Measurements from ENCODE around the gene ATXN1.

DNA sequence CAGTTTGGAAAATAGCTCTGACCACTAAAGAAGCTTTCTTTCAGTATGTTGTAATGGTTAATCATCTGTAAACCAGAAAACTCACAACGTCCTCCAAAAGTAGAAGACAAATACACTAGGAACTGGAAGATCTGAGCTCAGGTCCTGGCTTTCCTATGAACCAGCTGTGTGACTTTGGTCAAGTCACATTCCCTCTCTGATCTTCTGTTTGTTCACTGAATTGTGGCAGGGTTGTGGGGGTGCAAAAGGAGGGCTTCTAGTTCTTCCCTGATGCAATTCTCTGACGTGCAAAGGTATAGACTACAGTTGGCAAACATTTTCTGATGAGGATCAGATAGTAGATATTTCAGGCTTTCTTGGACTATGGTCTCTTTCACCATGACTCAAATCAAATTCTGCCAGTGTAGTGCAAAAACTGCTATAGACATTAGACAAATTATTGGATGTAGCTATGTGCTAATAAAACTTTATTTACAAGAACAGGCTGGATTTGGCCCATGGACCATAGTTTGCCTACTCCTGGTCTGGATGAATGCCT, 44.9 kb downstream of the ATXN1 start:
- TF ChIP-seq, protein P1, sequence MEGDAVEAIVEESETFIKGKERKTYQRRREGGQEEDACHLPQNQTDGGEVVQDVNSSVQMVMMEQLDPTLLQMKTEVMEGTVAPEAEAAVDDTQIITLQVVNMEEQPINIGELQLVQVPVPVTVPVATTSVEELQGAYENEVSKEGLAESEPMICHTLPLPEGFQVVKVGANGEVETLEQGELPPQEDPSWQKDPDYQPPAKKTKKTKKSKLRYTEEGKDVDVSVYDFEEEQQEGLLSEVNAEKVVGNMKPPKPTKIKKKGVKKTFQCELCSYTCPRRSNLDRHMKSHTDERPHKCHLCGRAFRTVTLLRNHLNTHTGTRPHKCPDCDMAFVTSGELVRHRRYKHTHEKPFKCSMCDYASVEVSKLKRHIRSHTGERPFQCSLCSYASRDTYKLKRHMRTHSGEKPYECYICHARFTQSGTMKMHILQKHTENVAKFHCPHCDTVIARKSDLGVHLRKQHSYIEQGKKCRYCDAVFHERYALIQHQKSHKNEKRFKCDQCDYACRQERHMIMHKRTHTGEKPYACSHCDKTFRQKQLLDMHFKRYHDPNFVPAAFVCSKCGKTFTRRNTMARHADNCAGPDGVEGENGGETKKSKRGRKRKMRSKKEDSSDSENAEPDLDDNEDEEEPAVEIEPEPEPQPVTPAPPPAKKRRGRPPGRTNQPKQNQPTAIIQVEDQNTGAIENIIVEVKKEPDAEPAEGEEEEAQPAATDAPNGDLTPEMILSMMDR (IDR thresholded peaks at IDR 0.05; ENCODE audit: insufficient read depth, low read length, poor library complexity, severe bottlenecking) = no peak
- no peak for TF ChIP-seq EZH2phosphoT487 (conservative IDR thresholded peaks at IDR 0.05; ENCODE audit: low read length)
